HG03571 (cell line): ENCODE measurements around the gene BEAN1.
"Not testable (repeated sequence)": the region's sequence is repeated elsewhere in the genome, so short reads cannot be mapped to it uniquely, and the experiment has no call there.

ENCODE experiments used
- ATAC-seq: cut with Tn5 transposase; IDR thresholded peaks from one replicate; pipeline ENCODE4 v1.9.1; 2021; ENCODE audit not compliant: unreplicated experiment

The BEAN1 gene

DNA sequence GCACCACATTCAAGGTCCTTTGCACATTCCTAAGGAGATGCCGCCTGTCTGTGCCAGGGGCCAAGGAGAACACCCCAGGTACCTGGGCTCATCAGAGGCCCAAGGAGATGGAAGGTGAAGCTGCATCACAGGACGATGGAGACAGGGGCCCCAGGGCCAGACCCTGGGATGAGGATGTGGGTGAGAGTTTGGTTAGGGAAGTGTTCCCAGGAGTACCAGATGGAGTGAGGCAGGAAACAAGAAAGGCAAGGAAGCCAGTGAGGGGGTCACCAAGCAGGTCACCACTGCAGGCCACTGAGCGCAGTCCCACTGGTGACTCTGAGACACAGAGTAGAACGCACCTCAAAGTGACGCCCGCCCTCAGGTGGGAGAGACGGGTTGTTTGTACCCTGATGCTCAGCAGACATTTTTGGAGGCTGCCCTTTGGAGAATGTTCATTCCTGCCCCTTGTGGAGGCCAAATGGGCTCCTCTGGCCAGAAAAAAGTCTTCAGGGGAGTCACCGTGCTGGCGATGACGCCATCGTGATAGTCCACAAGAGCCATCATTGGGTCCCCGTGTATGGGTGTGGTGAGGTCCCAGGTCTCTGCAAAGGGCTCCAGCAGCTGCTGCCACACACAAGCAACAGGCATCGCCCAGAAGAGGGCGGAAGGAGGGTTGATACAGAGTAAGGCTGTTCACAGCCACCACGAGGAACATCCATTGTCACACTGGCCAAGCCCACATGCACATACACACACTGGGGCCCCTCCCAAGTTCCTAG is 57.5 kb downstream of the BEAN1 start:
- no peak for ATAC-seq

DNA sequence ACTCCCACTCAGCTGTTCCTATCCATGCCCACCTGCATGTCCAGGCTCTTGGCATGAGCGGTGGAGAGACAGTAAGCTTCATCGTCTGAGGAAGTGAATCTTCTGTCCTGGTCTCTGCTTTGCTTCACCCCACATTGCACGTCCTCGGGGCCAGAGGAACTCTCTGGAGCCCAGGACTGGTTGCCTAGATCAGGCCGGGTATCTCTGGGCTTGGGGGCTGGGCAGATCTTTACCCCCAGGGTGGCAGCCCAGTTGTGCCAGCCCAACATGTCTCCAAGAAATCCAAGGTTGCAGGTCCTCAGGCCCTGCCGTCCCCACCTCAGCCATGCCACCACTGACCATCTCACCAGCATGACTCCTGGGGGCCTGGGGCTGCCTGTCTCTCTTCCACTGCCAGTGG is 58.3 kb downstream of the BEAN1 start:
- ATAC-seq, result no peak

DNA sequence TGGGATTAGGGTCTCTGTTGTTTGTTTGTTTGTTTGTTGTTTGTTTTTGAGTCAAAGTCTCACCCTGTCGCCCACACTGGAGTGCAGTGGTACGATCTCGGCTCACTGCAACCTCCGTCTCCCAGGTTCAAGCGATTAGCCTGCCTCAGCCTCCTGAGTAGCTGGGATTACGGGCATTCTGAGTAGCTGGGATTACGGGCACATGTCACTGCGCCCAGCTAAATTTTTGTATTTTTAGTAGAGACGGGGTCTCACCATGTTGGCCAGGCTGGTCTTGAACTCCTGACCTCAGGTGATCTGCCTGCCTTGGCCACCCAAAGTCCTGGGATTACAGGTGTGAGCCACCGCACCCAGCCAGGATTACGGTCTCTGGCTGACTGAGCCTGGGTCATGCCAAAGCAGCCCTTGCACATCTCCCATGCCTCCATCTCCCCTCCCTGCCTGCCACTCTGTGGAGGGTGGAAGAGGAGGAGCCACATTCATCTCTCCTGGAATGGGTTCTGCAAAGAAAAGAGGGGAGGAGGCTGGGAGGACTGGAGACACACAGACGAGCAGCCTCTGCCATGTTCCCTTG is 59.2 kb downstream of the BEAN1 start:
- ATAC-seq, result no peak

DNA sequence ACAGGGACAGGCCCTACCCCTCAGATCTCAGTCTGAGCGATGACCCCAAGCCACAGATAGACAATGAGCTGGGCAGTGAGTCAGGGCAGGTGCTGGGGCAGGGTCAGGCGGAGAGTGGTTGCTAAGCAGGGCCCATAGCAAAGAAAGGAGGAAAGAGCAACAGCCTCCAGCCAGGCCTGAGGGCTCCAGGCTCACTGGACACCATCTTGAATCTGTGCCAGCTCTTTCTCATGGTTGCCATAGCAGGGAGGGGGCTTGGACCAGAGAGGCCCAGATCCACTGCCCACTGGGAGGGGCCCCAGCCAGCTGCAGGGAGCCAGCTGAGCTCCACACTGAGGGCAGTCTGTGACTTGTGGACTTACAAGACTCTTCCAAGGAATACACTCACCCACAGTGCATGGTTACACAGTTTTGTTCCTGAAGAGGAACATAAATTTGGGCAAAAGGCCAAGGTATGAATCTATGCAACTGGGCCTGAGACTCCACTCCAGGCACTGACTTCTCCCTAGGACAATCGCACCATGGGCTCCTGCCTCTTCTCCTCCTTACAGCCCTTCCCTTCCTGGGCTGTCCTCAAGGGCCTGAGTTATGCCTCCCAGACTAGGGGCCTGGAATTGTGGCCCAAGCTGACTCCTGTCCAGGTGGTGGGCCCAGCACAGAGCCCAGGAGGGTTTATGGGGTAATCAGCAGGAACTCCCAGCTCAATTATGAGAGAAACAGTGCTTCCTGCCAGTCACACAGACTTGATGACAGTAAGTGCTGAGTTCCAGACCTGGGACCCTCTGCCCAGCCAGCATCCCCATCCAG is 59.9 kb downstream of the BEAN1 start:
- ATAC-seq, result no peak

DNA sequence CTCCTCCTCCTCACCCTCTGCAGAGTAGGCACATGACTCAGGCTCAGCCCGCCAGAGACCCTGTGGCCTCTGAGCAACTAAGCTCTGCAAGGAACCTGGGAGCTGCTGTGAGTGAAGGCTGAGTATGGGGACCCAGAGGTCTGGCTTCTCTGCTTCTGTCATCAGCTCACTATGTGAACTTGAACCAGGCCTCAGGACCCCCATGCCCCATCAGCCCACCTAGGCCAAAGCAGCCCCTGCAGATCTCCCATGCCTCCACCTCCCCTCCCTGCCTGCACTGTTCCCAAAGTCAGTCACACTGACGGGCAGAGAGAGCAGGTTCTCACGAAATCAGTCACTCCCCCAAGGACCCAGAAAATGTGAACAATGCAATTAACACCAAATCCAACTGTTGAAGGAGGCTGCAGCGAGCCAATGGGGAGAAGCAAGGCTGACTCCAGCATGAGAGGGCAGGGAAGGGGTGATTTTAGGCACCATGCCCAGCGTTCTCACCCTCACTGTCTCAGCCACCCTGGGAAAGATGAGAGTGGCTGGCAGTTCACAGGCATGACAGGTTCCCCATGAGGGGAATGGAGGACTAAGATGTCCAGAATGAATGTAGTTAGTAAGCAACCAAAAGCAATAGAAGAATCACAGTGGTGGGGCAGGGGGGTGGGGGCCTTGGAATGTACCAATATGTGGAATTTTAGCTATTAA is 60.6 kb downstream of the BEAN1 start:
- ATAC-seq, result no peak

- ATAC-seq, result no peak
These were observed 61.4 kb downstream of the BEAN1 start for GRCh38 chr16:66488505-66488904.

DNA sequence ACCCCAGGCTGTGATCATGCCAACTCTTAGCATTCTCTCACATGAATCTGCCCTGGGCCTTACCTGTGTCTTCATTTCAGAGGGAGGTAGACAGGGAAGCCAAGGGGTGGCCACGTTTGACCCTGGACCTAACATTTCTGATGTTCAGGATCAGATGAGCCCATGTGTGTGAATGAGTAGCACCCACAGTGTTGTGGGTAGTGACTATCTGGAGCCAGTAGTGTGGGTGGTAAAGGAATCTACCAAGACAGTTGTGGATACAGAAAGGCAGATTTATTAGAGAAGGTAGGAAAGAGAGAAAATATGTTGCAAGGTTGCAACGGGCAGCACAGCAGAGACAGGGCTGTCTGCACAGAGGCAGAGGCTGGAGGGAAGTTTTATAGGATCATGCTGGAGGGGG is 62.3 kb downstream of the BEAN1 start:
- ATAC-seq, result no peak

DNA sequence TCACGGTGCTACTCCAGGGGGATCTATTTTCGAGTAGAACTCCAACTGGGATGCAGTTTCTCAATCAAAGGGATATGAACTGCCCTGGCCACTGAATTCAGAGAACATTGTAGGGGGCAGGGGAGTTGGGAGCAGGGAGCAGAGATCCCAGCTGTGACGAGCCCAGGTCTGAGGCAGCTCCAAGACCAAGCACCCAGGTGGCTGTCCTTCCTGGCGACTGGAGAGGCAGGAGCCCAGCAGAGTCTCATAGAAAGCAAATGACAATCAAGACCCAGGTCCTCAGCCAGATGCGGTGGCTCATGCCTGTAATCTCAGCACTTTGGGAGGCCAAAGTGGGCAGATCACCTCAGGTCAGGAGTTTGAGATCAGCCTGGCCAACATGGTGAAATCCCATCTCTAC is 62.7 kb downstream of the BEAN1 start:
- no peak for ATAC-seq

GRCh38 chr16:66490774-66491715 is 64.0 kb downstream of the BEAN1 start:
- ATAC-seq, result no peak

- ATAC-seq, result no peak
These were observed 64.6 kb downstream of the BEAN1 start for GRCh38 chr16:66491716-66492064.

- no peak for ATAC-seq
These were observed 66.7 kb downstream of the BEAN1 start for GRCh38 chr16:66493490-66494401.

- ATAC-seq, result no peak
These were observed 67.8 kb downstream of the BEAN1 start for GRCh38 chr16:66494916-66495315.

DNA sequence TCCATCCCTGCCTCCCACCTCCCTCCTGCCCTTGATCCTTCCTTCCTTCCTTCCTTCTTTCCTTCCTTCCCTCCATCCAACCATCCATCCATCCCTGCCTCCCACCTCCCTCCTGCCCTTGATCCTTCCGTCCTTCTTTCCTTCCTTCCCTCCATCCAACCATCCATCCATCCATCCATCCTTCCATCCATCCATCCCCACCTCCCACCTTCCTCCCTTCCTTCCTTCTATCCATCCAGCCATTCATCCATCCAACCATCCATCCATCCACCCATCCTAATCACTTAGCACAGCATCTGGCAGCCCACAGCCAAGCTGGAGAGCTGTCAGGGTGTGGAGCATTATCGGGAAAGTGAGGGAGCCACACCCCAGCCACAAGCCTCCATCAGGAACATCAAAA is 68.3 kb downstream of the BEAN1 start:
- ATAC-seq, result no peak

DNA sequence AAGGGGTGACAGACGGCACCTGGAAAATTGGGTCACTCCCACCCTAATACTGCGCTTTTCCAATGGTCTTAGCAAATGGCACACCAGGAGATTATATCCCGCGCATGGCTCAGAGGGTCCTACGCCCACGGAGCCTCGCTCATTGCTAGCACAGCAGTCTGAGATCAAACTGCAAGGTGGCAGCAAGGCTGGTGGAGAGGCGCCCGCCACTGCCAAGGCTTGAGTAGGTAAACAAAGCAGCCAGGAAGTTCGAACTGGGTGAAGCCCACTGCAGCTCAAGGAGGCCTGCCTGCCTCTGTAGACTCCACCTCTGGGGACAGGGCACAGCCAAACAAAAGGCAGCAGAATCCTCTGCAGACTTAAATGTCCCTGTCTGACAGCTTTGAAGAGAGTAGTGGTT is 69.1 kb downstream of the BEAN1 start:
- ATAC-seq, result not testable (repeated sequence)

DNA sequence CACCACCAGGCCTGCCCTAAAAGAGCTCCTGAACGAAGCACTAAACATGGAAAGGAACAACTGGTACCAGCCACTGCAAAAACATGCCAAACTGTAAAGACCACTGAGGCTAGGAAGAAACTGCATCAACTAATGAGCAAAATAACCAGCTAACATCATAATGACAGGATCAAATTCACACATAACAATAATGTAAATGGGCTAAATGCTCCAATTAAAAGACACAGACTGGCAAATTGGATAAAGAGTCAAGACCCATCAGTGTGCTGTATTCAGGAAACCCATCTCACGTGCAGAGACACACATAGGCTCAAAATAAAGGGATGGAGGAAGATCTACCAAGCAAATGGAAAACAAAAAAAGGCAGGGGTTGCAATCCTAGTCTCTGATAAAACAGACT is 70.8 kb downstream of the BEAN1 start:
- ATAC-seq, result not testable (repeated sequence)

- ATAC-seq, result not testable (repeated sequence)
These were observed 74.5 kb downstream of the BEAN1 start for GRCh38 chr16:66501563-66501962.

- ATAC-seq, result no peak
These were observed 75.2 kb downstream of the BEAN1 start for GRCh38 chr16:66502020-66502913.

DNA sequence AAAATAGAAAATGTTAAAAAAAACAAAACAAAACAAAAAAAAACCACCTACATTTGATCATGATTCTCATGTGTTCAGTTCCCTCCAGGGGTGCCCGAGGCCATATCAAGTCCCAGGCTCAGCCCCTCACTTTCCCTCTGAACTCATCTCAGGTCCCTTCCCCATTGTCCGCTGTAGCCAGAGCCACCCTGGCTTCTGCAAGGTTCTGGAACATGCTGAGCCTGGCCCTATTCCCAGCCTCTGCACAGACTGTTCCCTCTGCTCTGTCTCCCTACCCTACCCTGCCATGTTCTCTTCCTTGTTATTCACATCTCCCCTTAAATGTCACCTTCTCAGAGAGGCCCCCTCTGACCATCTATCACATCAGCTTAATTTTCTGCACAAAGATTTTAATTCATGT is 75.9 kb downstream of the BEAN1 start:
- ATAC-seq, result no peak
